ENCODE data around the gene RPUSD3.

The RPUSD3 gene

GRCh38 chr3:9800529-9800928 lies 43.3 kb downstream of the RPUSD3 start:
- H3K4me1 ChIP-seq (ENCODE audit: control insufficient read depth, insufficient read depth, low read length) = no peaks in the 10 kb centered on the region
- H3K27ac ChIP-seq (ENCODE audit: low read depth, low read length) = no peak overlapping the region
- H3K36me3 ChIP-seq (ENCODE audit: control insufficient read depth, insufficient read depth, low read length) = peaks cover 85% of the 10 kb centered on the region
- no peak overlapping the region for H3K9ac ChIP-seq (ENCODE audit: low read length)
- H3K27me3 ChIP-seq (ENCODE audit: control insufficient read depth, insufficient read depth, low read length) = no peaks in the 10 kb centered on the region
- H3K4me3 ChIP-seq (ENCODE audit: low read depth, low read length) = no peak overlapping the region
- no peaks in the 10 kb centered on the region for H3K9me3 ChIP-seq (ENCODE audit: control insufficient read depth, insufficient read depth, low read depth, low read length)

DNA sequence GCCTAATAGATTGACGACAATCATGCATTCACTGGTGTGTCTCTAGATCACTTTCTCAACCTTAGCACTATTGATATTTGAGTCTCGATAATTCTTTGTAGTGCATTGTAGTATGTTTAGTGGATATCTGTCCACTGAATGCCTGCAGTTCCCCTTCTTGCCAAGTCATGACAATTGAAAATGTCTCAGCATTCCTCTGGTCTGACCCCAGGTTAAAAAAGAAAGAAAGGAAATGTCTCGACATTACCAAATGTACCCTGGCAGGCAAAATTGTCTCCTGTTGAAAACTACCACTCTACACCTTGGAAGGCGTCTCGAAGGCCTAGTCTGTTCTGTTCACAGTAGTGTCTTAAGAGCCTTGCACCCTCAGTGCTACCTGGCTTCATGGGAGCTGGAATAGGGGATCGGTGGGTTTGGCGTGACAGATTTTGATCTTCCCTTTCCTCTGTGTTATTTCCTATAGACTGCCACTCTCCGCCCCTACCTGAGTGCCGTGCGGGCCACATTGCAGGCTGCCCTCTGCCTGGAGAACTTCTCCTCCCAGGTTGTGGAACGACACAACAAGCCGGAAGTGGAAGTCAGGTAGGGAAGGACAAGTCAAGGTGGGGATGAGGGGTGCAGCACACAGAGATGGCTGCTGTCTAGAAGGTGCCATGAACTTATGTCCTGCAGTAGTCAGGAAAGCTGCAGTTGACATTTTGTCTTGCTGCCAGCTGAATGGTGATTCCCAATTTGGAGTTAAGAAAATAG lies 46.4 kb downstream of the RPUSD3 start:
- peaks cover 5% of the 10 kb centered on the region; the same call in 1 of the 2 replicates for H3K4me1 ChIP-seq (ENCODE audit: control insufficient read depth, insufficient read depth, low read length)
- no peak overlapping the region for H3K4me3 ChIP-seq (ENCODE audit: low read depth, low read length)
- peaks cover 65% of the 10 kb centered on the region for H3K36me3 ChIP-seq (ENCODE audit: control insufficient read depth, insufficient read depth, low read length)
- H3K27ac ChIP-seq (ENCODE audit: low read depth, low read length) = no peak overlapping the region
- H3K27me3 ChIP-seq (ENCODE audit: control insufficient read depth, insufficient read depth, low read length) = no peaks in the 10 kb centered on the region
- no peak overlapping the region for H3K9ac ChIP-seq (ENCODE audit: low read length)
- H3K9me3 ChIP-seq (ENCODE audit: control insufficient read depth, insufficient read depth, low read depth, low read length) = no peaks in the 10 kb centered on the region

DNA sequence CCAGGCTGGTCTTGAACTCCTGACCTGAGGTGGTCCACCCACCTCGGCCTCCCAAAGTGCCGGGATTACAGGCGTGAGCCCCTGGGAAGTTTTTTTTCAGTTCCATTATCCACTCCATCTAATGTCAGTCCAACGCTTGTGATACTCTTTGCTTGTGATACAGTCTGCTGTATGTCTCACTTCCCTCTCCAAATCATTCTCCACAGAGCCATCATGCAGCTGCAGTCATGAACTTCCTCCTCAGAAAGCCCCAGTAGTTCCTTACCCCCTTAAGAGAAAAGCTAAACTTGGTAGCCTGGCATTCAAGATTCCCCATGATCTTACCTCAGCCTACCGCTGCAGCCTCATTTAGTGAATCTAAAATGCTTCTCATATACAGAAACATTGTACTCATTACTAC lies 48.6 kb downstream of the RPUSD3 start:
- peaks cover 8% of the 10 kb centered on the region; the same call in 1 of the 2 replicates for H3K4me1 ChIP-seq (ENCODE audit: control insufficient read depth, insufficient read depth, low read length)
- no peak overlapping the region for H3K9ac ChIP-seq (ENCODE audit: low read length)
- no peaks in the 10 kb centered on the region for H3K27me3 ChIP-seq (ENCODE audit: control insufficient read depth, insufficient read depth, low read length)
- peaks cover 53% of the 10 kb centered on the region for H3K36me3 ChIP-seq (ENCODE audit: control insufficient read depth, insufficient read depth, low read length)
- no peak overlapping the region for H3K4me3 ChIP-seq (ENCODE audit: low read depth, low read length)
- no peak overlapping the region for H3K27ac ChIP-seq (ENCODE audit: low read depth, low read length)
- H3K9me3 ChIP-seq (ENCODE audit: control insufficient read depth, insufficient read depth, low read depth, low read length) = no peaks in the 10 kb centered on the region

DNA sequence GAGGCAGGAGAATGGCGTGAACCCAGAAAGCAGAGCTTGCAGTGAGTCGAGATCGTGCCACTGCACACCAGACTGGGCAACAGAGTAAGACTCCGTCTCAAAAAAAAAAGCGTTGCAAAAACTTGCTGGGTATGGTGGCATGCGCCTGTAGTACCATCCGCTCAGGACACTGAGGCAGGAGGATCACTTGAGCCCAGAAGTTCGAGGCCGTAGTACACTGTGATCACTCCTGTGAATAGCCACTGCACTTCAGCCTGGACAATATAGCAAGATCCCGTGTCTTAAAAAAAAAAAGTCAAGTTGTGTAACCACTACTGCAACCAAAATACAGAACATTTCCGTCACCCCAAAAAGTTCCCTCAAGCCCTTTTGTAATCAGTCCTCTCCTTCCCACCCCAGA lies 49.4 kb downstream of the RPUSD3 start:
- peaks cover 8% of the 10 kb centered on the region; the same call in 1 of the 2 replicates for H3K4me1 ChIP-seq (ENCODE audit: control insufficient read depth, insufficient read depth, low read length)
- no peak overlapping the region for H3K9ac ChIP-seq (ENCODE audit: low read length)
- H3K4me3 ChIP-seq (ENCODE audit: low read depth, low read length) = no peak overlapping the region
- H3K9me3 ChIP-seq (ENCODE audit: control insufficient read depth, insufficient read depth, low read depth, low read length) = no peaks in the 10 kb centered on the region
- H3K36me3 ChIP-seq (ENCODE audit: control insufficient read depth, insufficient read depth, low read length) = peaks cover 53% of the 10 kb centered on the region
- H3K27ac ChIP-seq (ENCODE audit: low read depth, low read length) = no peak overlapping the region
- H3K27me3 ChIP-seq (ENCODE audit: control insufficient read depth, insufficient read depth, low read length) = no peaks in the 10 kb centered on the region

GRCh38 chr3:9793161-9793781 lies 50.5 kb downstream of the RPUSD3 start:
- Histone ChIP-seq H3K27me3 (ENCODE audit: control insufficient read depth, insufficient read depth, low read length) (no peaks in the 10 kb centered on the region), H3K4me1 (ENCODE audit: control insufficient read depth, insufficient read depth, low read length) (peaks cover 8% of the 10 kb centered on the region; the same call in 1 of the 2 replicates), H3K4me3 (ENCODE audit: low read depth, low read length) (peak overlapping the region; percentile 99), H3K9ac (ENCODE audit: low read length) (peak overlapping the region; percentile 100), H3K36me3 (ENCODE audit: control insufficient read depth, insufficient read depth, low read length) (peaks cover 47% of the 10 kb centered on the region), H3K27ac (ENCODE audit: low read depth, low read length) (peak overlapping the region; percentile 100), H3K9me3 (ENCODE audit: control insufficient read depth, insufficient read depth, low read depth, low read length) (no peaks in the 10 kb centered on the region)

- H3K9ac ChIP-seq (ENCODE audit: low read length) = peak within 1 kb of the TSS; percentile 100
- no peaks in the 10 kb centered on the region for H3K27me3 ChIP-seq (ENCODE audit: control insufficient read depth, insufficient read depth, low read length)
- peaks cover 43% of the 10 kb centered on the region for H3K36me3 ChIP-seq (ENCODE audit: control insufficient read depth, insufficient read depth, low read length)
- no peaks in the 10 kb centered on the region for H3K9me3 ChIP-seq (ENCODE audit: control insufficient read depth, insufficient read depth, low read depth, low read length)
- peaks cover 8% of the 10 kb centered on the region; the same call in 1 of the 2 replicates for H3K4me1 ChIP-seq (ENCODE audit: control insufficient read depth, insufficient read depth, low read length)
- peak within 1 kb of the TSS; percentile 100 for H3K27ac ChIP-seq (ENCODE audit: low read depth, low read length)
- H3K4me3 ChIP-seq (ENCODE audit: low read depth, low read length) = peak within 1 kb of the TSS; percentile 99
These were observed 51.2 kb downstream of the RPUSD3 start, which contains the start of the genes ARPC4 and TADA3 for GRCh38 chr3:9792405-9793160. Gene ARPC4 (plus strand): TSS chr3:9793082. CDS start chr3:9793122, 40 bp downstream. Gene TADA3 (minus strand): TSS chr3:9792473. CDS start chr3:9791466, 1,007 bp downstream.

DNA sequence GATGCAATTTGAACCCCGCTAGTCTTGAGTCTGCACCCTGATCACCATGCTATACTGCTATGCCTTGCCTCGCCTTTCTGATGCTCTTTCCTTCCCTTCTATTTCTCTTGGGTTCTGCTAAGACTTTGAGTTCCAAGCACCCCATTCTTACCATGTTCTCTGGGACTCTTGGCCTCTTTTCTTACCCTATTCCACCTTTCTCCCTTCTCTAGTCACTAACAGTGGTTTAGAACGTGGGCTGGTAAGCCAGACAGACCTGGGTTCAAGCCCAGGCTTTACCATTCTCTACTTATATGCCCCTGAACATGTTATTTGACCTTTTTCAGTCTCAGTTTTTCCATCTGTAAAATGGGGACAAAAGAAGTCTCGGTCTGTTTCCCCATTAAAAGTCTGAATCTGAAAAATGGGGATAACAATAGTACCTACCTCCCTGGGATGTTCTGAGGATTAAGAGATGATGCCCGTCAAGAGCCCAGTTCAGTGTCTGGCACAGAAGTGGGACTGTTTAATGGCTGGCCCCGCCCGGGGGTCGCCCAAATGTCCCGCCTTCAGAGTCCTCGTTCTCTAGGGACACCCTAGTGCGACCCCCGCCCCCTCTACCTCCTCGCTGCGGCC lies 51.9 kb downstream of the RPUSD3 start:
- H3K4me3 ChIP-seq (ENCODE audit: low read depth, low read length) = peak overlapping the region; percentile 99
- peak overlapping the region; percentile 100 for H3K9ac ChIP-seq (ENCODE audit: low read length)
- peaks cover 8% of the 10 kb centered on the region; the same call in 1 of the 2 replicates for H3K4me1 ChIP-seq (ENCODE audit: control insufficient read depth, insufficient read depth, low read length)
- H3K36me3 ChIP-seq (ENCODE audit: control insufficient read depth, insufficient read depth, low read length) = peaks cover 41% of the 10 kb centered on the region
- H3K27me3 ChIP-seq (ENCODE audit: control insufficient read depth, insufficient read depth, low read length) = no peaks in the 10 kb centered on the region
- H3K9me3 ChIP-seq (ENCODE audit: control insufficient read depth, insufficient read depth, low read depth, low read length) = no peaks in the 10 kb centered on the region
- peak overlapping the region; percentile 100 for H3K27ac ChIP-seq (ENCODE audit: low read depth, low read length)

DNA sequence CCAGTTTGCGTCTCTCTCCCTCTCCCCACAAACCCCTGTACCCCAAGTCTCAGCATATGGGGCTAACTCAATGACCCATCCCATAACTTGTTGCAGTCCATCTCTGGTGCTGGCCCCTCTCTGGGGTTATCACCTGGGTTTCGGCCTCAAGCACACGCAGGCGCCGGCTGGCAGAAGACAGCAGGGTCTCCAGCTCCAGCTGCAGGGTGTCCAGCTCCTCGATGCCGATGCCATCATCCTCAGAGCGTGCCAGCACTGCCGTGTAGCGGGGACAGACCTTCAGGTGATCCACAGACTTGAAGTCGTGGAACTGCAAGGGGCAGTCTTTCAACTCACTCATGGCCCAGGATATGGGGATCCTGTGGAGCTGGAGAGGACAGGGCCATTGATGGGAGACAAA lies 52.7 kb downstream of the RPUSD3 start:
- H3K27ac ChIP-seq (ENCODE audit: low read depth, low read length) = no peak overlapping the region
- peaks cover 47% of the 10 kb centered on the region for H3K36me3 ChIP-seq (ENCODE audit: control insufficient read depth, insufficient read depth, low read length)
- H3K9ac ChIP-seq (ENCODE audit: low read length) = no peak overlapping the region

More for the DNA sequence above, 52.7 kb downstream of the RPUSD3 start:
- Histone ChIP-seq H3K9me3 (ENCODE audit: control insufficient read depth, insufficient read depth, low read depth, low read length) (no peaks in the 10 kb centered on the region), H3K27me3 (ENCODE audit: control insufficient read depth, insufficient read depth, low read length) (no peaks in the 10 kb centered on the region), H3K4me3 (ENCODE audit: low read depth, low read length) (no peak overlapping the region), H3K4me1 (ENCODE audit: control insufficient read depth, insufficient read depth, low read length) (peaks cover 8% of the 10 kb centered on the region; the same call in 1 of the 2 replicates)
